Glutamatergic neuron (in vitro differentiated cells): ENCODE results near the gene ZACN. TPM values are rescaled to one million over a fixed set of nuclear protein-coding genes. Genes with fewer than 3 reads are reported as not detected.

Source experiments
- DNase-seq: peaks from one replicate; pipeline ENCODE4 v3.0.0; 2022
- H3K27ac Mint-ChIP-seq: one replicate; pipeline ENCODE4 v1.8.0; 2020; ENCODE audit warnings: mild to moderate bottlenecking, mixed read lengths, inconsistent platforms; ENCODE audit not compliant: unreplicated experiment
- H3K27me3 Mint-ChIP-seq: one replicate; pipeline ENCODE4 v1.8.0; 2020; ENCODE audit warnings: mild to moderate bottlenecking, moderate library complexity, mixed read lengths, inconsistent platforms; ENCODE audit not compliant: unreplicated experiment
- H3K36me3 Mint-ChIP-seq: one replicate; pipeline ENCODE4 v1.8.0; 2020; ENCODE audit warnings: mild to moderate bottlenecking, mixed read lengths, inconsistent platforms; ENCODE audit not compliant: unreplicated experiment
- H3K4me1 Mint-ChIP-seq: one replicate; pipeline ENCODE4 v1.8.0; 2020; ENCODE audit warnings: mild to moderate bottlenecking, low read depth, mixed read lengths, inconsistent platforms; ENCODE audit not compliant: unreplicated experiment
- H3K4me3 Mint-ChIP-seq: one replicate; pipeline ENCODE4 v1.8.0; 2020; ENCODE audit warnings: mild to moderate bottlenecking, mixed read lengths, inconsistent platforms; ENCODE audit not compliant: unreplicated experiment
- H3K9me3 Mint-ChIP-seq: one replicate; pipeline ENCODE4 v1.8.0; 2020; ENCODE audit warnings: mild to moderate bottlenecking, moderate library complexity, mixed read lengths, inconsistent platforms; ENCODE audit not compliant: unreplicated experiment
- total RNA-seq: library from RNA; stranded (reverse); fragmentation: NEBNext Ultra II Directional; extraction: Animal tissue kit (Norgen Biotek cat#: 25700); gene quantifications from one replicate; pipeline ENCODE4 v1.2.1, GENCODE V29; 2021; ENCODE audit not compliant: unreplicated experiment
- TF ChIP-seq, protein P1 (sequence below): fragments of 200-600 bp; sonication (generic); IDR thresholded peaks from one replicate; pipeline ENCODE4 v1.5.0; 2021; ENCODE audit not compliant: partially characterized antibody, unreplicated experiment

ZACN gene
- total RNA-seq, 1 donor from 2014 or later: 1.9 TPM

DNA sequence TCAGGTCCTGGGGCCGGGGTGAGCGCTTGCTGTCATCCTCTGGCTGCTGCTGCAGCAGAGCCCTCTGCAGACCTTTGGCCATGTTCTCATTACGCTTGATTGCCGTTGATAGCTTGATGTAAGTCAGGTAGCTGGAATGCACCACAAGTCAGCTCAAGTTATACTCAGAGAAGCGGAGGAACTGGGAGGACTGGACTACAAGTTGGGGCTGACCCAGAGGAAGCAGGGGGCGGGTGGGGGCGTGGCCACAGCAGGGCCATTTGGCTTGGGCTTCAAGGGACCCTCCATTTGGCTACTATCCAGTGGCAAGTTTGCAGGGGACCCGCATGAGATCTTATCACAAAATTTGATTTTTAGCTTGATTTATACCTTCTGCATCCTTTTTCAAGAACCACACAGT is 32.9 kb upstream of the ZACN start:
- Mint-ChIP-seq H3K9me3 (no peaks in the 10 kb centered on the region), H3K4me3 (no peak overlapping the region), H3K36me3 (no peaks in the 10 kb centered on the region), H3K4me1 (no peaks in the 10 kb centered on the region), H3K27me3 (peaks cover 2% of the 10 kb centered on the region), H3K27ac (no peak overlapping the region)
- TF ChIP-seq, protein P1, sequence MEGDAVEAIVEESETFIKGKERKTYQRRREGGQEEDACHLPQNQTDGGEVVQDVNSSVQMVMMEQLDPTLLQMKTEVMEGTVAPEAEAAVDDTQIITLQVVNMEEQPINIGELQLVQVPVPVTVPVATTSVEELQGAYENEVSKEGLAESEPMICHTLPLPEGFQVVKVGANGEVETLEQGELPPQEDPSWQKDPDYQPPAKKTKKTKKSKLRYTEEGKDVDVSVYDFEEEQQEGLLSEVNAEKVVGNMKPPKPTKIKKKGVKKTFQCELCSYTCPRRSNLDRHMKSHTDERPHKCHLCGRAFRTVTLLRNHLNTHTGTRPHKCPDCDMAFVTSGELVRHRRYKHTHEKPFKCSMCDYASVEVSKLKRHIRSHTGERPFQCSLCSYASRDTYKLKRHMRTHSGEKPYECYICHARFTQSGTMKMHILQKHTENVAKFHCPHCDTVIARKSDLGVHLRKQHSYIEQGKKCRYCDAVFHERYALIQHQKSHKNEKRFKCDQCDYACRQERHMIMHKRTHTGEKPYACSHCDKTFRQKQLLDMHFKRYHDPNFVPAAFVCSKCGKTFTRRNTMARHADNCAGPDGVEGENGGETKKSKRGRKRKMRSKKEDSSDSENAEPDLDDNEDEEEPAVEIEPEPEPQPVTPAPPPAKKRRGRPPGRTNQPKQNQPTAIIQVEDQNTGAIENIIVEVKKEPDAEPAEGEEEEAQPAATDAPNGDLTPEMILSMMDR: no peak
- DNase-seq: no peak

DNA sequence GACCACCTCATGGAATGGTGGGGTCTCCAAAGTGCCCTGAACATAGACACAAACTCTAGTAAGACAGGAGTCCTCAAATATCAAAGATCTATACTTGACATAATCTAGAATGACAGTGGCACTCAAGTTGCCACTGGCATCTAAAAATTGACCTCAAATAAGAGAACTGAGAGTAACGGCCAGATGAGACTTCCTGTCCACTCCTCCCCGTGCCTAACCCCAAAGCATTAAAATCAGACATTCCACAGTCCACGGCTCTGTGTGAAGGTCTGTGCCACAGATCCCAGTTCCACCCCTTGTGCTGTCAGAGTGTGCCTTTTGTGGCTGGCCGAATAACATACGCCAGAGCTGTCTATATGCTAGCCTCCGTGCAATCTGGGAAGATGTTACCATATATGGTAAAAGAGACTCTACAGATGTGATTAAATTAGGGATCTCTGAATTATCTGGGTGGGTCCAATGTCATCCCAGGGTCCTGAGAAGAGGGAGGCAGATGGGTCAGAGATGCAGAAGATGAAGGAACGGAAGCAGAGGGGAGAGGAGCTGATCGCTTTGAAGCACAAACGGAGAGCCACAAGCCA is 30.9 kb upstream of the ZACN start:
- TF ChIP-seq, protein P1: no peak
- no peak for DNase-seq
- H3K27me3 Mint-ChIP-seq: peaks cover 2% of the 10 kb centered on the region
- H3K9me3 Mint-ChIP-seq: no peaks in the 10 kb centered on the region
- peaks cover 2% of the 10 kb centered on the region for H3K4me1 Mint-ChIP-seq
- H3K36me3 Mint-ChIP-seq: no peaks in the 10 kb centered on the region
- peak overlapping the region; percentile 3 for H3K27ac Mint-ChIP-seq
- no peak overlapping the region for H3K4me3 Mint-ChIP-seq

DNA sequence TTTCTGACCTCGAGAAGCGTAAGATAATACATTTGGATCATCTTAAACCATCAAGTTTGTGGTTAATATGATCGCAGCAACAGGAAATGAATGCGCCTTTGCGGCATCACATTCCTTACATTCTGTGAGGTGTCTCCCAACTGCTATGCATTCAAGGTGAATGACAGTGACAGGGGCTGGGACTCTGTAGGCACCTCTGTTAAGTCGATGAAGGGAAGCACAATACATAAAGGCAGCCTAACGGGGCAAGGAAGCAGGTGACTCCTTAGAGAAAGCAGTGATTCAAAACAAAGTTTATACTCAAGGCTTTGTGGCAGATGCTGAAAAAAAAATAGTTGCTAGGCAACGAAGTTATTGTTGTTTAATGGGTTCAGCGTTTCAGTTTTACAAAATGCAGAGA is 30.3 kb upstream of the ZACN start:
- Mint-ChIP-seq H3K27ac (no peak overlapping the region), H3K36me3 (no peaks in the 10 kb centered on the region), H3K27me3 (peaks cover 2% of the 10 kb centered on the region), H3K4me3 (no peak overlapping the region), H3K9me3 (no peaks in the 10 kb centered on the region), H3K4me1 (peaks cover 2% of the 10 kb centered on the region)
- TF ChIP-seq, protein P1: no peak
- DNase-seq: no peak

DNA sequence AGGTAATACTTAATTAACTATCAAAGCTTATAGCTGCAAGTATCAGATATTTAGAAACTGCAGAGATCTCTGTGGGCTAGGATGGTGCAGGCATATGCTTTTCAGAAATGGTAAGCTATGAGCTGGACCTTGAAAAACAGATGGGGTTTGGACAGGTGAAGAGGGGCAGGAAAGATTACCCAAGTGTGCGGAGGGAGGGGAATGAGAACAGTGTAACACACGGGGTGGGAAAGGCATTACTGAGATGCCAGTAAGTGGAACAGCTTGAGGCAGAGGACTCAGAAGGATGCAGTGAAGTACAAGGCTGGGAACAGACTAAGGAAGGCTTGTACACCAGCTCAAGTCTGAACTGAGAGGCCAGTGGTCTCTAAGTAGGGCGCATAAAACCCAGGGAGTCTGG is 29.7 kb upstream of the ZACN start:
- Mint-ChIP-seq H3K4me1 (peaks cover 2% of the 10 kb centered on the region), H3K27ac (no peak overlapping the region), H3K36me3 (no peaks in the 10 kb centered on the region), H3K4me3 (no peak overlapping the region), H3K9me3 (no peaks in the 10 kb centered on the region), H3K27me3 (peaks cover 2% of the 10 kb centered on the region)
- TF ChIP-seq, protein P1: no peak
- no peak for DNase-seq

DNA sequence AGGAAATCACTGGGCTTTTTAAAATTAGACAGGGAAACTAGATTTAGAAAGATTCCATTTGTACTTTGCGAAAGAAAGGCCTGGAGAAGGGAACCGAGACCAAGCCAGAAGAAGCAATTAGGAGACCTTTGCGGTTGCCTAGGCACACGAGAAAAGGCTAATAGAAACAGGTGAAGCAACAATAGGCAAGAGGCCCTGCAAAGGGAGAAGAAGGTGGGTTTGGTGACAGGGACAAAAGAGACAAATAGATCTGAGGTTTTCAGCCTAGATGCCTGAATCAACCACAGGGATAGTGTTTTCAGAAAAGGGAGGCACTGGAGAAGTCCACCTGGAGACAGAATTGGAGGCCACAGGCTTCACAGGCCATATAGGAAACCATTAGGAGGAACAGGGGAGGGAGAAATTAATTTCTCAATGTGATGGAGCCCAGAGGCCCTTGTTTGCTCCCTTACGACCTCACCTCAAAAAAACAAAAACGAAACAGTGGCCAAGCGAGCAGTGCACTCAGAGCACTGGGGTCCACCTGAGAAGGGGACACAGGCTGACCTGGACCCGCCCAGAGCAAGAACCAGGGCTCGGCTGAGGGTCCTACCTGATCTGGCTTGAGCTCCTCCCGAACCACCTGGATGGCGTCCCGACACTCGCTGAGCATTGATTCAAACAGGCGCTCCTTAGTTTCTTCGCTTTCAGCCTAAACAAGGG is 29.0 kb upstream of the ZACN start:
- H3K9me3 Mint-ChIP-seq: no peaks in the 10 kb centered on the region
- H3K4me1 Mint-ChIP-seq: peaks cover 2% of the 10 kb centered on the region
- no peaks in the 10 kb centered on the region for H3K36me3 Mint-ChIP-seq
- TF ChIP-seq, protein P1: no peak
- H3K4me3 Mint-ChIP-seq: no peak overlapping the region
- H3K27me3 Mint-ChIP-seq: peaks cover 2% of the 10 kb centered on the region
- DNase-seq: no peak
- H3K27ac Mint-ChIP-seq: no peak overlapping the region
